ENCODE results near the gene UXS1. TPM values are rescaled to one million over a fixed set of nuclear protein-coding genes. Genes with fewer than 3 reads are reported as not detected.

Gene UXS1
- total and polyA plus RNA-seq, 2 of the 8 experiments (the other 6 are each of a cell fraction or from before 2014, with no cell fraction given): 44.5 to 63.4 TPM

GRCh38 chr2:106061611-106062349 is 132.3 kb downstream of the UXS1 start:
- no peak for FAIRE-seq
- no peak for DNase-seq (ENCODE audit: low read depth in 1 of 2, low spot score in 2 of 2)
- TF ChIP-seq MAX (IDR thresholded peaks at IDR 0.05): no peak
- TF ChIP-seq SP4 (IDR thresholded peaks at IDR 0.05; ENCODE audit: low read length): no peak
- no peak for TF ChIP-seq MAFK (IDR thresholded peaks at IDR 0.05; ENCODE audit: low read depth, low read length)
- TF ChIP-seq TBP (IDR thresholded peaks at IDR 0.05; ENCODE audit: low read depth, low read length): no peak
- TF ChIP-seq CBX5 (IDR thresholded peaks at IDR 0.05; ENCODE audit: low read depth, low read length): no peak
- no peak for TF ChIP-seq PHF8 (conservative IDR thresholded peaks at IDR 0.05; ENCODE audit: low read depth, low read length)
- TF ChIP-seq EZH2 (IDR thresholded peaks at IDR 0.05; ENCODE audit: low read depth, low read length, severe bottlenecking): no peak
- Histone ChIP-seq H3K23me2 (ENCODE audit: low read depth, low read length) (peaks cover 13% of the 10 kb centered on the region; the same call in 1 of the 2 replicates), H3K23ac (ENCODE audit: insufficient read length) (no peak overlapping the region), H4K5ac (ENCODE audit: insufficient read length, low read depth, low read length) (no peak overlapping the region), H3K36me3 (ENCODE audit: control insufficient read depth in 2 of 4, insufficient read depth in 4 of 4, low read length in 3 of 4) (no peaks in the 10 kb centered on the region), H2BK20ac (ENCODE audit: low read length) (no peak overlapping the region), H3K18ac (ENCODE audit: extremely low read depth, low read length) (no peak overlapping the region), H3K79me2 (ENCODE audit: control insufficient read depth in 1 of 2, insufficient read depth in 2 of 2, low read length in 2 of 2) (no peaks in the 10 kb centered on the region), H4K20me1 (replicated peaks in 1 of 2; ENCODE audit: control insufficient read depth in 1 of 2, insufficient read depth in 2 of 2, low read length in 2 of 2) (no peaks in the 10 kb centered on the region), H3K14ac (ENCODE audit: insufficient read length) (no peak overlapping the region), H4K8ac (ENCODE audit: extremely low read depth, insufficient read depth, low read length) (no peak overlapping the region), H3K4me3 (ENCODE audit: extremely low read depth in 1 of 4, insufficient read depth in 2 of 4, low read depth in 3 of 4, low read length in 4 of 4) (no peak overlapping the region), H3K4me1 (replicated peaks in 1 of 4; ENCODE audit: control insufficient read depth in 3 of 4, insufficient read depth in 4 of 4, low read length in 3 of 4) (peaks cover 0 to 5% (median 2%) of the 10 kb centered on the region in 4 experiments; a peak in 2 of 7 replicates), H3K9ac (replicated peaks in 1 of 4; ENCODE audit: extremely low read depth in 1 of 4, low read depth in 3 of 4, low read length in 3 of 4) (no peak overlapping the region), H3K27ac (ENCODE audit: low read depth, low read length) (no peak overlapping the region), H2BK120ac (replicated peaks; ENCODE audit: low read depth, low read length) (no peak overlapping the region), H3K27me3 (replicated peaks in 1 of 4; ENCODE audit: control insufficient read depth in 3 of 4, extremely low read depth in 1 of 4, insufficient read depth in 3 of 4, low read length in 3 of 4) (peaks cover 0 to 16% (median 10%) of the 10 kb centered on the region in 4 experiments; a peak in 6 of 7 replicates), H3K4me2 (ENCODE audit: insufficient read depth in 1 of 2, low read depth in 2 of 2, low read length in 2 of 2) (no peak overlapping the region), H2BK12ac (ENCODE audit: low read depth, low read length) (no peak overlapping the region), H2AK5ac (ENCODE audit: low read depth, low read length) (no peak overlapping the region), H2BK15ac (ENCODE audit: low read length) (no peak overlapping the region), H3K56ac (replicated peaks; ENCODE audit: insufficient read length, low read depth, low read length) (no peak overlapping the region), H2AFZ (ENCODE audit: low read length) (no peak overlapping the region), H3K4ac (replicated peaks; ENCODE audit: insufficient read length, low read depth, low read length) (no peak overlapping the region), H4K91ac (replicated peaks; ENCODE audit: insufficient read length, low read length) (no peak overlapping the region), H3K79me1 (ENCODE audit: low read depth, low read length) (no peaks in the 10 kb centered on the region), H3K9me3 (ENCODE audit: insufficient read depth in 2 of 2, low read depth in 1 of 2, low read length in 1 of 2) (no peaks in the 10 kb centered on the region), H2BK5ac (ENCODE audit: low read depth, low read length) (no peak overlapping the region)
- ChIA-PET POLR2A (ENCODE audit: partially characterized antibody) (no interaction called here), CTCF (ENCODE audit: partially characterized antibody) (interaction anchor here (0.9 to 1.6 kb wide), 4 partner anchors 12 to 485 kb away, joined by 3 to 6 read pairs (median 4); no protein-coding TSS in a partner anchor)
- WGBS, 2 experiments (ENCODE audit: extremely low coverage in 1 of 2, insufficient coverage in 1 of 2, insufficient read length in 1 of 2, insufficient replicate concordance in 2 of 2, low coverage in 1 of 2, low lambda C conversion rate in 2 of 2, missing lambda C conversion rate in 1 of 2): 81% methylated on average over 9 of the region's 9 CpGs; no CpG with 5 or more reads in 1 of the 2 experiments

Measured in H1 (cell line).